ENCODE results near the gene CNPY3. TPM values are rescaled to one million over a fixed set of nuclear protein-coding genes. Genes with fewer than 3 reads are reported as not detected.

Gene CNPY3
- total and polyA plus RNA-seq, 2 of the 13 experiments (the other 11 are each of a cell fraction or from before 2014, with no cell fraction given): 42.3 to 60.2 TPM

- TF ChIP-seq GATAD2A (CRISPR knock-in tag; IDR thresholded peaks at IDR 0.05): peak; percentile 65
- peak; percentile 99 for TF ChIP-seq ZGPAT (CRISPR knock-in tag; IDR thresholded peaks at IDR 0.05)
- peak; percentile 98 for TF ChIP-seq ZNF547 (CRISPR knock-in tag; IDR thresholded peaks at IDR 0.05)
- TF ChIP-seq ZSCAN30 (CRISPR knock-in tag; IDR thresholded peaks at IDR 0.05): peak; percentile 97
- peak; percentile 30 for TF ChIP-seq FOXA3 (CRISPR knock-in tag; IDR thresholded peaks at IDR 0.05)
- TF ChIP-seq TAF1 (CRISPR knock-in tag; IDR thresholded peaks at IDR 0.05): peak; percentile 98
- TF ChIP-seq XRCC5 (optimal IDR thresholded peaks at IDR 0.05; ENCODE audit: low read length): peak; percentile 81
- TF ChIP-seq ADNP (CRISPR knock-in tag; IDR thresholded peaks at IDR 0.05): no peak
- TF ChIP-seq ZNF224 (CRISPR knock-in tag; IDR thresholded peaks at IDR 0.05): peak; percentile 89; the same call in 1 of the 2 replicates
- peak; percentile 98 for TF ChIP-seq ARID4A (CRISPR knock-in tag; IDR thresholded peaks at IDR 0.05; ENCODE audit: borderline replicate concordance)
- peak; percentile 87 for TF ChIP-seq YEATS2 (CRISPR knock-in tag; IDR thresholded peaks at IDR 0.05; ENCODE audit: borderline replicate concordance)
- 0 out of 2 replicates have a peak, but pooled peaks have one; percentile 54 for TF ChIP-seq ZBTB39 (CRISPR knock-in tag; IDR thresholded peaks at IDR 0.05)
- TF ChIP-seq NFE2L2 (IDR thresholded peaks at IDR 0.05; ENCODE audit: low read length): no peak
- no peak; the same call in none of the 2 replicates for TF ChIP-seq ZBTB33 (CRISPR knock-in tag; IDR thresholded peaks at IDR 0.05)
- no peak for TF ChIP-seq NCOR1 (IDR thresholded peaks at IDR 0.05; ENCODE audit: borderline replicate concordance, low read length)
- TF ChIP-seq XBP1 (CRISPR knock-in tag; IDR thresholded peaks at IDR 0.05): peak; percentile 31; the same call in 1 of the 2 replicates
- no peak for TF ChIP-seq PRPF4 (IDR thresholded peaks at IDR 0.05; ENCODE audit: low read depth, low read length, poor library complexity, severe bottlenecking)
- TF ChIP-seq REL (CRISPR knock-in tag; conservative IDR thresholded peaks at IDR 0.05): peak; percentile 98
- TF ChIP-seq GABPA (IDR thresholded peaks at IDR 0.05; ENCODE audit: low read depth, low read length): peak; percentile 71
- TF ChIP-seq GABPA (CRISPR knock-in tag; IDR thresholded peaks at IDR 0.05; ENCODE audit: low read depth): peak; percentile 93
- peak; percentile 99 for TF ChIP-seq ZNF747 (CRISPR knock-in tag; IDR thresholded peaks at IDR 0.05; ENCODE audit: borderline replicate concordance)
Measured at GRCh38 chr6:42890311-42891198, 38.7 kb upstream of the CNPY3 start (continued).
